Measurements from ENCODE around the gene RCL1.

RCL1 gene

GRCh38 chr9:4812858-4813257 lies 20.1 kb downstream of the RCL1 start:
- DNase-seq (ENCODE audit: low read depth), result no peak

GRCh38 chr9:4814913-4815312 lies 22.2 kb downstream of the RCL1 start:
- DNase-seq (ENCODE audit: low read depth), result no peak

GRCh38 chr9:4815381-4815956 lies 22.7 kb downstream of the RCL1 start:
- no peak for DNase-seq (ENCODE audit: low read depth)

- no peak for DNase-seq (ENCODE audit: low read depth)
These were observed 27.4 kb downstream of the RCL1 start for GRCh38 chr9:4820168-4820567.

GRCh38 chr9:4821133-4821532 lies 28.4 kb downstream of the RCL1 start:
- no peak for DNase-seq (ENCODE audit: low read depth)

GRCh38 chr9:4822057-4822456 lies 29.3 kb downstream of the RCL1 start:
- DNase-seq (ENCODE audit: low read depth), result no peak

GRCh38 chr9:4826417-4827166 lies 33.8 kb downstream of the RCL1 start:
- no peak for DNase-seq (ENCODE audit: low read depth)

- no peak for DNase-seq (ENCODE audit: low read depth)
These were observed 34.5 kb downstream of the RCL1 start for GRCh38 chr9:4827224-4827623.

- DNase-seq (ENCODE audit: low read depth), result no peak
These were observed 36.0 kb downstream of the RCL1 start for GRCh38 chr9:4828761-4829160.

GRCh38 chr9:4829969-4830368 lies 37.2 kb downstream of the RCL1 start:
- DNase-seq (ENCODE audit: low read depth), result no peak

- no peak for DNase-seq (ENCODE audit: low read depth)
These were observed 38.0 kb downstream of the RCL1 start for GRCh38 chr9:4830699-4831098.

- no peak for DNase-seq (ENCODE audit: low read depth)
These were observed 38.4 kb downstream of the RCL1 start for GRCh38 chr9:4831119-4831518.

- no peak for DNase-seq (ENCODE audit: low read depth)
These were observed 39.2 kb downstream of the RCL1 start for GRCh38 chr9:4831944-4832343.

- no peak for DNase-seq (ENCODE audit: low read depth)
These were observed 40.2 kb downstream of the RCL1 start for GRCh38 chr9:4832786-4833579.

GRCh38 chr9:4833781-4834560 lies 41.2 kb downstream of the RCL1 start:
- DNase-seq (ENCODE audit: low read depth), result no peak

- no peak for DNase-seq (ENCODE audit: low read depth)
These were observed 43.9 kb downstream of the RCL1 start for GRCh38 chr9:4836676-4837075.

- no peak for DNase-seq (ENCODE audit: low read depth)
These were observed 44.8 kb downstream of the RCL1 start for GRCh38 chr9:4837261-4838188.

- no peak for DNase-seq (ENCODE audit: low read depth)
These were observed 45.4 kb downstream of the RCL1 start for GRCh38 chr9:4838189-4838546.

GRCh38 chr9:4839470-4839912 lies 46.7 kb downstream of the RCL1 start:
- DNase-seq (ENCODE audit: low read depth), result no peak

GRCh38 chr9:4840018-4840417 lies 47.3 kb downstream of the RCL1 start:
- no peak for DNase-seq (ENCODE audit: low read depth)

GRCh38 chr9:4842213-4842612 lies 49.5 kb downstream of the RCL1 start:
- no peak for DNase-seq (ENCODE audit: low read depth)

All from activated T-helper 1 cell treated with Interleukin-2 at 50 U/mL for 16 hours (primary cell).